GM12865 (cell line): Measurements from ENCODE around the gene SPTSSB.

Source experiments
- DNase-seq: peaks from one replicate; pipeline ENCODE4 v3.0.0; 2010; ENCODE audit warnings: low read depth
- H3K4me3 ChIP-seq: 2 replicates; pipeline ENCODE4 v1.5.1; 2011; ENCODE audit warnings: mild to moderate bottlenecking, low read depth, low read length, control low read depth
- CTCF ChIP-seq: IDR thresholded peaks from 2 replicates; pipeline ENCODE4 v1.5.1; 2011; ENCODE audit warnings: low read length, control low read depth, low read depth, inconsistent platforms; ENCODE audit not compliant: insufficient read depth; ENCODE audit errors: missing control alignments

SPTSSB gene

DNA sequence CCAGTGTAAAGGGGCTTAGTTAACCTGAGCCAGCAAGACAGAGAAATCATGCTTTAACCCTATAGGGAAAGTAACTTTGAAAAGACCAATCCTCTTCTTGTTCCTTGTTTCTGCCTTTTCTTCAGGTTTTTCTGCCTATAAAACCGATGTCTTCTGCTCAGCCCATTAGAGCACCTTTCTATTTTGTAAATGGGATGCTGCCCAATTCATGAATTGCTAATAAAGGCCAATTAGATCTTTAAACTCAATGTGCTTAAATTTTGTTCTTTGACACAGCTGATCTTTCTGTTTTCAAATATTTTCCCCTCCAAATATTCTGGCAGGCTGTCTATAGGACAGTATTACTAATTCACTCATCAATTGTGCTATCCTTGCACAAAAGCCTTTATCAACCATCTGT, 33.8 kb upstream of the SPTSSB start:
- TF ChIP-seq CTCF = no peak
- DNase-seq = no peak
- no peak overlapping the region for H3K4me3 ChIP-seq

DNA sequence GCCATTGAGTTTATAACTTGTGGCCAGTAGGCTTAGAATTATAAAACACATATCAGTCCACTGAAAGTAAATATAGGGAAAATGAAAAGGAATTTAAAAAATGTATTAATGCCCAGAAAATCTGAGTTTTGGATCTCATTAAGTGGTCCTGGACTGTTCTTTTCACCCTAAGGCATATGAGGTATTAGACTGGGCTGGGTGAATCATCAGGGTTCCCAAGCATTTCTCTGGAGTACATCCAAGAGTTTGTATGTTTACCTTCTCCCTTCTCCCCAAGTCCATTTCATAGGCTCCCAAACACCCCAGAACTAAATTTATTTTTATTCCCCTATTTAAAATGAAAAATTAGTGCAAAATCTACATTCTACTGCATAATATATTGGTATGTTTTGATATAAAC, 31.9 kb upstream of the SPTSSB start:
- no peak for DNase-seq

GRCh38 chr3:161401389-161401788, 30.1 kb upstream of the SPTSSB start:
- no peak for TF ChIP-seq CTCF
- no peak overlapping the region for H3K4me3 ChIP-seq
- DNase-seq = no peak

More for the DNA sequence above, 31.9 kb upstream of the SPTSSB start:
- no peak overlapping the region for H3K4me3 ChIP-seq
- TF ChIP-seq CTCF = no peak

DNA sequence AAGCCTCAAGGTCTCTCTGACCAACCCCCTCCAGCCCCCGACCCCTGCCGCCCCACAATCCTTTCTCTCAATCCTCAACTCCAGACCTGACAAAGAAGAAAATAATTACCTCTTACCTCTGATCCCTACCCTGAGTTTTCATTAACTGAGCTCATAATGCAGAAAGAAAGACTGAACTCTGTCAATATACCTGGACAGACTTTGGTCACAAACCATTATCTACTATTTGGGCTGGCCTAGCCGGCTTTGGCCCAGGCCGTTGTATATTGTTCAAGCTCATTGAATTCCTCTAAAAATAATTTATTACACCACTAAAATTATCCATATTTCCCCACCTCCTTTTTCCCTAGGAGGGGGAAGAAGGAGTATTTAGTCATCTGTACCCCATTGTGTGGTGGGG, 29.3 kb upstream of the SPTSSB start:
- no peak overlapping the region for H3K4me3 ChIP-seq
- DNase-seq = no peak
- no peak for TF ChIP-seq CTCF

GRCh38 chr3:161395115-161396012, 24.0 kb upstream of the SPTSSB start:
- no peak for DNase-seq
- no peak for TF ChIP-seq CTCF
- no peak overlapping the region for H3K4me3 ChIP-seq

DNA sequence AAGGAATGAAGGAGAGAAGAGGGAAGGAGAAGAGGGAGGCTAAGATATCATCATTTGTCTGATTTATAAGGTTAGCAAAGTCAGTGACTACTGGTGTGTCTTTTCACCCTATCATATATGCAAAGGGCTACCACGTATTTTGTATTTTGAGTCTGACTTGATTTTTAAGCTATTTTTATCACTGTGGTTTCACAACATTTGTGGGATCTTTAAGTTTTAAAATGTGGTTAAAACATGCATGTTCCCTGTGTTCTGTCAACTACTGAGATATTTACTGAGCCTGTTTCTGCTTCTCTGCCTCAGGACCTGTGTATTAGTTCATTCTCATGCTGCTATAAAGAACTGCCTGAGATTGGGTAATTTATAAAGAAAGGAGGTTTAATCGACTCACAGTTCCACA, 22.5 kb upstream of the SPTSSB start:
- H3K4me3 ChIP-seq = no peak overlapping the region
- TF ChIP-seq CTCF = no peak
- DNase-seq = no peak

- H3K4me3 ChIP-seq = no peak overlapping the region
- no peak for TF ChIP-seq CTCF
- DNase-seq = no peak
These were observed 22.0 kb upstream of the SPTSSB start for GRCh38 chr3:161393310-161393709.
